HepG2 (cell line): ENCODE measurements around the gene ADIPOR2. TPM values are rescaled to one million over a fixed set of nuclear protein-coding genes. Genes with fewer than 3 reads are reported as not detected.

Experiments used
- CCAR2 ChIP-seq: fragments of 200-400 bp; formaldehyde crosslinking; optimal IDR thresholded peaks from 2 replicates; pipeline ENCODE3; 2018; ENCODE audit warnings: low read depth, mild to moderate bottlenecking, low read length, moderate library complexity
- DRAP1 ChIP-seq: IDR thresholded peaks from 2 replicates; pipeline ENCODE4 v1.6.1; 2016; ENCODE audit warnings: missing genetic modification reagents, missing compliant biosample characterization
- ERF ChIP-seq: IDR thresholded peaks from 2 replicates; pipeline ENCODE4 v1.6.1; 2018; ENCODE audit warnings: missing biosample characterization, missing genetic modification reagents
- FOXA1 ChIP-seq, 2 experiments: fragments of 450-650 bp in 1 of 2; sonication (generic) in 1 of 2; formaldehyde crosslinking in 1 of 2; IDR thresholded peaks; 2 replicates each; pipeline versions ENCODE4 v1.4.0 to v1.6.1; 2016 to 2020; ENCODE audit warnings: missing genetic modification reagents in 1 of 2
- GZF1 ChIP-seq: sonication (generic); formaldehyde crosslinking; IDR thresholded peaks from 2 replicates; pipeline ENCODE4 v1.5.1; 2020; ENCODE audit warnings: mild to moderate bottlenecking, missing genetic modification reagents
- HNF1B ChIP-seq: sonication (generic); formaldehyde crosslinking; IDR thresholded peaks from 2 replicates; pipeline ENCODE4 v1.5.1; 2020; ENCODE audit warnings: mild to moderate bottlenecking, moderate library complexity, missing genetic modification reagents
- HNF4G ChIP-seq, 2 experiments: sonication (generic) in 1 of 2; formaldehyde crosslinking in 1 of 2; IDR thresholded peaks; 2 replicates each; pipeline versions ENCODE4 v1.4.0 to v1.6.1; 2011 to 2020; ENCODE audit warnings: borderline replicate concordance in 2 of 2, low read depth in 2 of 2, mild to moderate bottlenecking in 2 of 2, low read length in 1 of 2, missing genetic modification reagents in 1 of 2, moderate library complexity in 1 of 2
- IKZF5 ChIP-seq: IDR thresholded peaks from 2 replicates; pipeline ENCODE4 v1.6.1; 2018; ENCODE audit warnings: missing genetic modification reagents, mild to moderate bottlenecking, missing compliant biosample characterization
- RARA ChIP-seq: IDR thresholded peaks from 2 replicates; pipeline ENCODE4 v1.6.1; 2016; ENCODE audit warnings: missing genetic modification reagents, missing compliant biosample characterization
- RCOR2 ChIP-seq: IDR thresholded peaks from 2 replicates; pipeline ENCODE4 v1.6.1; 2016; ENCODE audit warnings: missing biosample characterization, missing genetic modification reagents
- SNAI1 ChIP-seq: sonication (generic); formaldehyde crosslinking; IDR thresholded peaks from 2 replicates; pipeline ENCODE4 v1.5.0; 2020; ENCODE audit warnings: mild to moderate bottlenecking, missing genetic modification reagents, borderline replicate concordance
- TRIM24 ChIP-seq: sonication (generic); formaldehyde crosslinking; IDR thresholded peaks from 2 replicates; pipeline ENCODE4 v1.8.0; 2022; ENCODE audit warnings: mild to moderate bottlenecking, missing genetic modification reagents
- ZFP90 ChIP-seq: sonication (generic); formaldehyde crosslinking; IDR thresholded peaks from 2 replicates; pipeline ENCODE4 v1.8.0; 2022; ENCODE audit warnings: missing genetic modification reagents, mild to moderate bottlenecking, inconsistent platforms, borderline replicate concordance
- ZSCAN25 ChIP-seq: sonication (generic); formaldehyde crosslinking; IDR thresholded peaks from 2 replicates; pipeline ENCODE4 v1.8.0; 2022; ENCODE audit warnings: mild to moderate bottlenecking, missing genetic modification reagents
- polyA plus RNA-seq, 8 experiments: library from polyadenylated mRNA; depleted of rRNA in 3 of 8; stranded (reverse) in 7 of 8; unstranded in 1 of 8; fragments of >200 nt; fragmentation: Illumina TruSeq in 4 of 8; extraction: Trizol in 4 of 8; gene quantifications; 2 replicates each; pipeline versions ENCODE4 v1.2.1 to v1.2.3, GENCODE V29; 2011 to 2016; ENCODE audit warnings: low read depth in 4 of 8, missing spikeins in 1 of 8, mixed read lengths in 1 of 8; ENCODE audit not compliant: insufficient read depth in 1 of 8
- total RNA-seq, 5 experiments: library from RNA; depleted of rRNA; stranded (reverse); fragments of >200 nt; fragmentation: Illumina TruSeq; extraction: Trizol; gene quantifications; 2 replicates each; pipeline ENCODE4 v1.2.3, GENCODE V29; 2016; ENCODE audit warnings: low read depth in 1 of 5
- TF ChIP-seq, protein P1 (sequence below): sonication (generic); formaldehyde crosslinking; IDR thresholded peaks from 2 replicates; pipeline ENCODE4 v1.4.0; 2020; ENCODE audit warnings: mild to moderate bottlenecking, missing genetic modification reagents
- TF ChIP-seq, protein P2 (sequence below): fragments of 450-650 bp; IDR thresholded peaks from 2 replicates; pipeline ENCODE4 v1.6.1; 2017; ENCODE audit warnings: mild to moderate bottlenecking

Gene ADIPOR2
- total and polyA plus RNA-seq, 2 of the 13 experiments (the other 11 are each of a cell fraction or from before 2014, with no cell fraction given) = 35.2 to 52.2 TPM

DNA sequence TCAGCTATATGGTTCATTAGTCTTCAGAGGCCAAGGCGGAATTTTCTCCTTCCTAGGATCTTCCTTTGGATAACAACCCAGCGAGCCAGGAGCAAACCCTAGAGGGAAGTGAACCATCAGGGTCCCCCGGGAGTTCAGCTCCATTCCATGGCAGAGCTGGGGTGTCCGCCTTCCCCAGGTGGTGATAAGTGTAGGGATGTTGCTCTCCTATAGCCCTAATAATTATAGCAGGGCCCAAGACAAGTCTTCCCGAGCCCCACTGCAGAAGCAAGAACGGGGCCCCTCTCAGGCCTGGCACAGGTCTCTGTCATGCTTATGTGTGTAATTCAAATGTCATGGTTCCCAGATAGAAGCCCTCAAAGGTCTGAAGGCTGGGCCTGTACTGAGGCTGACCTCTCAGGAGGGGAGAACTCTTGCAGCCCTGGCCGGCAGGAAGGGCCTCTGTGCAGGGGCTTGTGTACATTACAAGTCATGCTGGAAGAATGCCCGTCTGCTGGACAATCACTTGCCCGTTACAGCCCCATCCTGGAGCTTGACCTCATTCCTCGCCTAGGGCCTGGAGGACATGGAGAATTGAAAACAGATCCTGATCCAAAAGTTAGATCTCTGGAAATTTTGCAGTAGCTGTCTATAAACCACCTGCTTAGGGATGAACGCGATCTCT is 146.8 kb downstream of the ADIPOR2 start (continued):
- peak; percentile 48; the same call in 1 of the 2 replicates for TF ChIP-seq TRIM24 (CRISPR knock-in tag)
- peak; percentile 82; the same call in 1 of the 2 replicates for TF ChIP-seq ERF
- TF ChIP-seq CCAR2 = no peak
- TF ChIP-seq HNF4G (IDR thresholded peaks at IDR 0.05; ENCODE audit: borderline replicate concordance, low read depth, low read length) = no peak
- no peak; the same call in 1 of the 2 replicates for TF ChIP-seq HNF4G (CRISPR knock-in tag; IDR thresholded peaks at IDR 0.05; ENCODE audit: borderline replicate concordance, low read depth)
- no peak for TF ChIP-seq ZSCAN25 (CRISPR knock-in tag)
- peak; percentile 48; the same call in 1 of the 2 replicates for TF ChIP-seq DRAP1 (CRISPR knock-in tag)
- TF ChIP-seq HNF1B (CRISPR knock-in tag) = peak; percentile 40; the same call in 1 of the 2 replicates
- TF ChIP-seq, protein P1, sequence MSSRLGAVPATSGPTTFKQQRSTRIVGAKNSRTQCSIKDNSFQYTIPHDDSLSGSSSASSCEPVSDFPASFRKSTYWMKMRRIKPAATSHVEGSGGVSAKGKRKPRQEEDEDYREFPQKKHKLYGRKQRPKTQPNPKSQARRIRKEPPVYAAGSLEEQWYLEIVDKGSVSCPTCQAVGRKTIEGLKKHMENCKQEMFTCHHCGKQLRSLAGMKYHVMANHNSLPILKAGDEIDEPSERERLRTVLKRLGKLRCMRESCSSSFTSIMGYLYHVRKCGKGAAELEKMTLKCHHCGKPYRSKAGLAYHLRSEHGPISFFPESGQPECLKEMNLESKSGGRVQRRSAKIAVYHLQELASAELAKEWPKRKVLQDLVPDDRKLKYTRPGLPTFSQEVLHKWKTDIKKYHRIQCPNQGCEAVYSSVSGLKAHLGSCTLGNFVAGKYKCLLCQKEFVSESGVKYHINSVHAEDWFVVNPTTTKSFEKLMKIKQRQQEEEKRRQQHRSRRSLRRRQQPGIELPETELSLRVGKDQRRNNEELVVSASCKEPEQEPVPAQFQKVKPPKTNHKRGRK (CRISPR knock-in tag) = no peak
- TF ChIP-seq GZF1 = no peak
- no peak for TF ChIP-seq SNAI1 (CRISPR knock-in tag)
- peak; percentile 92 for TF ChIP-seq RARA
- TF ChIP-seq IKZF5 = peak; percentile 40; the same call in 1 of the 2 replicates
- peak; percentile 67 for TF ChIP-seq FOXA1 (IDR thresholded peaks at IDR 0.05)
- TF ChIP-seq FOXA1 (CRISPR knock-in tag; IDR thresholded peaks at IDR 0.05) = peak; percentile 98
- no peak for TF ChIP-seq ZFP90
- TF ChIP-seq, protein P2, sequence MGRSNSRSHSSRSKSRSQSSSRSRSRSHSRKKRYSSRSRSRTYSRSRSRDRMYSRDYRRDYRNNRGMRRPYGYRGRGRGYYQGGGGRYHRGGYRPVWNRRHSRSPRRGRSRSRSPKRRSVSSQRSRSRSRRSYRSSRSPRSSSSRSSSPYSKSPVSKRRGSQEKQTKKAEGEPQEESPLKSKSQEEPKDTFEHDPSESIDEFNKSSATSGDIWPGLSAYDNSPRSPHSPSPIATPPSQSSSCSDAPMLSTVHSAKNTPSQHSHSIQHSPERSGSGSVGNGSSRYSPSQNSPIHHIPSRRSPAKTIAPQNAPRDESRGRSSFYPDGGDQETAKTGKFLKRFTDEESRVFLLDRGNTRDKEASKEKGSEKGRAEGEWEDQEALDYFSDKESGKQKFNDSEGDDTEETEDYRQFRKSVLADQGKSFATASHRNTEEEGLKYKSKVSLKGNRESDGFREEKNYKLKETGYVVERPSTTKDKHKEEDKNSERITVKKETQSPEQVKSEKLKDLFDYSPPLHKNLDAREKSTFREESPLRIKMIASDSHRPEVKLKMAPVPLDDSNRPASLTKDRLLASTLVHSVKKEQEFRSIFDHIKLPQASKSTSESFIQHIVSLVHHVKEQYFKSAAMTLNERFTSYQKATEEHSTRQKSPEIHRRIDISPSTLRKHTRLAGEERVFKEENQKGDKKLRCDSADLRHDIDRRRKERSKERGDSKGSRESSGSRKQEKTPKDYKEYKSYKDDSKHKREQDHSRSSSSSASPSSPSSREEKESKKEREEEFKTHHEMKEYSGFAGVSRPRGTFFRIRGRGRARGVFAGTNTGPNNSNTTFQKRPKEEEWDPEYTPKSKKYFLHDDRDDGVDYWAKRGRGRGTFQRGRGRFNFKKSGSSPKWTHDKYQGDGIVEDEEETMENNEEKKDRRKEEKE = no peak
- peak; percentile 71; the same call in 1 of the 2 replicates for TF ChIP-seq RCOR2 (CRISPR knock-in tag)
